NOMO-1 treated with DMSO at 0.1 percent for 48 hours (cell line): ENCODE measurements around the gene CD28.
"Not testable (repeated sequence)": the region's sequence is repeated elsewhere in the genome, so short reads cannot be mapped to it uniquely, and the experiment has no call there.

ENCODE experiments used
- DNase-seq: peaks from one replicate; lab custom pipeline; 2025; ENCODE audit not compliant: unreplicated experiment; lab: John Stamatoyannopoulos, UW

CD28 gene

DNA sequence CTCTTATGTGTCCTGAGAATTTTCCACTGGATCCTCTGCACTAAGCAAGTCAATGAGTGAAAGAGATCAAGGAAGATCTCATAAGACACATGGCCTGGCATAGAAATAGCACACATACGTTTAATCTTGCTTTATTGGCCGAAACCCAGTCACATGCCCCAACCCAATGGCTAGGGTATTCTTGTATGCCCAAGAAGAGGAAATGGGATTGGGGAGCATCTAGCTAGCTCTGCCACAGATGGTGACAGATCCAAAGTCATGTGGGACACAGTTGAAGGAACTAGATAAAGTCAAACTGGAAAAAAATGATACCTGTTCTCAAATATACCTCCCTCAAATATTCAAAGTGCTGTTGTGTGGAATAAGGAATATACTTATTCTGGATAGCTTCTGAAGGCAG is 74.7 kb downstream of the CD28 start:
- no peak for DNase-seq

DNA sequence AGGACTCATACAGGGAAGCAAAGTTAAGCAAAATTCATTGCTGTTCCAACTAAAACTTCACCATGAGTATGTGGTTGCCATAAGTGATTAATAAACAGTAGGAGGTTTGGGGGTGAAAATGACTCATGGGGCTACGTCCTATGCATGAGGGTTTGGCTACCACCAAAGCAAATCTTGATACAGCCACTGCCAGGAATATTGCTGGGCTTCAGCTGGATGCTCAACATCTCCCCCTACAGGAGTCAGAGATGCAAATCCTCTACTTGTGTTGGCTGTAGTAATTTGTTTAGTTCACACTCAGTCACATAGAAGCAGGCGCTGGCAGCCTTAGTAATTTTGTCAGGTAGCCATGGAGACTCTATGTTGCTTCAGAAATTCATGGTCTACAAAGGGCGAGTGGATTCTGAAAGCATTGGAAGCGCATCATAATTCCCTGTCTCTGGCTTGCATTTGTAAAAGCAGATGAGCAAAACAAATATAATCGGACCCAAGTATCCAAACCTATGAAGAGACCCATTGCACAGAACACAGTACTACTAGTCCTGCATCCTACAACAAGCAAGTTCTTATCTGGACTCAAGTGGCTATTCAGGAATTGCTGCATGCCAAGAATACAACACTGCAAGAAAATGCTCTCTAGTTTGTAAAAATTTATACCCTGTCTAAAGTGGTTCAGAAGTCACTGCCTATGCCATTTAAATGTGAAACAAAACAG is 76.0 kb downstream of the CD28 start:
- DNase-seq: peak; percentile 54

DNA sequence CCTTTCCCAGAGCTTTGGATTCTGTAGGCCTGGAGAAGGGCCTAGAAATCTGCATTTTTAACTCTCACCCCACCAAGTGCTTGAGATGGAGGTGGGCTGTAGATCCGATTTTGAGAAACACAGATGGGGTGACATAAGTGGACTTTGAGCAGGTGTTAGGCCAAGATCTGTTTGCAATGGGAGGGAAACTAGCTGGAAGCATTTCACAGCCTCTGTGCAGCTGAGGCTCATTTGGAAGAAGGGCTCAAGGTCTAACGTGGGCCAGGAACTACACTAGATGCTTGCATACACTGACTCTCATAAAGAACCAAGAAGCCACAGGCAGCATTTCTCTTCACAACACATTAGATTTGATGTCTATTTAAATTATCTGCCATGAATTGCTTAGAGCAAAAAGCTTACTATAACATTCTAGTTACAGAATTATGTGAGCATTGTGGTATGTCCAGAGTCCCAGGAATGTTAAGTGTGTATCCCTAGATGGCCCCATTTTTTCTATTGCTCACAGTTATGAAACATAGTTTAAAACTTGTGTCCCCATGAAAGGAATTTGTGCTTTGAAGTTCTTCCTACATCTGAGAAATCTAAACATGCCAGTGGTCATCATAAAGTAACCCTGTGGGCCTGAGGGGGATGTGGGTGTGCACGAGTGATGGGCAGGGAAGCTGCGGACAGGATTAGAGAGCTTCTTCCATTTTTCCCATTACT is 77.2 kb downstream of the CD28 start:
- DNase-seq: no peak

DNA sequence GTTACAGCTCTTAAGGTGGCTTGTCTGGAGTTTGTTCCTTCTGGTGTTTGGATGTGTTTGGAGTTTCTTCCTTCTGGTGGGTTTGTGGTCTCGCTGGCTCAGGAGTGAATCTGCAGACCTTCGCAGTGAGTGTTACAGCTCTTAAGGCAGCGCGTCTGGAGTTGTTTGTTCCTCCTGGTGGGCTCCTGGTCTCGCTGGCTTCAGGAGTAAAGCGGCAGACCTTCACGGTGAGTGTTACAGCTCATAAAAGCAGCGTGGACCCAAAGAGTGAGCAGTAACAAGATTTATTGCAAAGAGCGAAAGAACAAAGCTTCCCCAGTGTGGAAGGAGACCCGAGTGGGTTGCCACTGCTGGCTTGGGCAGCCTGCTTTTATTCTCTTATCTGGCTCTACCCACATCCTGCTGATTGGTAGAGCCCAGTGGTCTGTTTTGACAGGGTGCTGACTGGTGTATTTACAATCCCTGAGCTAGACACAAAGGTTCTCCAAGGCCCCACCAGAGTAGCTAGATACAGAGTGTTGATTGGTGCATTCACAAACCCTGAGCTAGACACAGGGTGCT is 78.4 kb downstream of the CD28 start:
- not testable (repeated sequence) for DNase-seq

DNA sequence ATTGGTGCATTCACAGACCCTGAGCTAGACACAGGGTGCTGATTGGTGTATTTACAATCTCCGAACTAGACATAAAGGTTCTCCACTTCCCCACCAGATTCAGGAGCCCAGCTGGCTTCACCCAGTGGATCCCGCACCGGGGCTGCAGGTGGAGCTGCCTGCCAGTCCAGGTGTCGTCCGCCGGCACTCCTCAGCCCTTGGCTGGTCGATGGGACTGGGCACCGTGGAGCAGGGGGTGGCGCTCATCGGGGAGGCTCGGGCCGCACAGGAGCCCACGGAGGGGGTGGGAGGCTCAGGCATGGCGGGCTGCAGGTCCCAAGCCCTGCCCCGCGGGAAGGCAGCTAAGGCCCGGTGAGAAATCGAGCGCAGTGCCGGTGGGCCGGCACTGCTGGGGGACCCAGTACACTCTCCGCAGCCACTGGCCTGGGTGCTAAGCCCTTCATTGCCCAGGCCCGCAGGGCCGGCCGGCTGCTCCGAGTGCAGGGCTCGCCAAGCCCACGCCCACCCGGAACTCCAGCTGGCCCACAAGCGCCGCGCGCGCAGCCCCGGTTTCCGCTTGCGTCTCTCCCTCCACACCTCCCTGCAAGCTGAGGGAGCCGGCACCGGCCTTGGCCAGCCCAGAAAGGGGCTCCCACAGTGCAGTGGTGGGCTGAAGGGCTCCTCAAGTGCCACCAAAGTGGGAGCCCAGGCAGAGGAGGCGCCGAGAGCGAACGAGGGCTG is 79.1 kb downstream of the CD28 start:
- not testable (repeated sequence) for DNase-seq

DNA sequence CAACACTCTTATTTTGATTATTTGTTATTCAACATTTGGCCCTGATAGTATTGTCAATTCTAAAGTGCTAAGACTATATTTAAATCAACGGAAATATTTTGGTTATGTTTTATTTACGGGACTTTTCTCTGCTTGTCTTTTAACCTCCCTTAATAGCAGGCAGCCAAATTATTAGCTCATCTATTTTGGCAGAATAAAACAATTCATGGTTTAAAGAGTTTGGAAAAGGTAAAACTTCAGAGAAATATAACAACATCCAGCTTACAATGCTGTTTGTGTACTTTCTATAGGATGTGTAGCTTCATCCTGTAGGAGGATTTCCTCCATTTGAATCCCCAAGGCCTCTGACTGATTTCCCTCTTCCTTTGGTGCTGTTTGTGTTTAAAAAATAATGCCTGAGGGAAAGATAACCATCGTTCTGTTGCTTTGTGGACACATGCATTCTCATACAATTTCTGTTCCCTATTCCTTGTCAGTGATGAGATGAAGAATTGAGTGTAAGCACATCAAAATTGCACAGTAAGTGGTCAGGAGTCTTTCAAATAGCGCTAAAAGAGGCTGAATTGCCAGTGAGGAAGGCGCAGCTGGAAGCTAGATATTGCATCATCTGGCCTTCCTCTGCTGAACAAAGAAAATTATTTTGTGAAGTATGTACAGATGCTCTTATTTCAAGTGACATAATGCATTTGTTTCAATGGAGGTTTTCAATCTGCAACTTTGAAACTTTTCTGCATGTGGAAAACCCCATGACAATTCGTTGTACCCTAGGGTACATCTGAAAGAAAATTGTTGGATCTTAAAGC is 80.3 kb downstream of the CD28 start:
- DNase-seq: peak; percentile 81

DNA sequence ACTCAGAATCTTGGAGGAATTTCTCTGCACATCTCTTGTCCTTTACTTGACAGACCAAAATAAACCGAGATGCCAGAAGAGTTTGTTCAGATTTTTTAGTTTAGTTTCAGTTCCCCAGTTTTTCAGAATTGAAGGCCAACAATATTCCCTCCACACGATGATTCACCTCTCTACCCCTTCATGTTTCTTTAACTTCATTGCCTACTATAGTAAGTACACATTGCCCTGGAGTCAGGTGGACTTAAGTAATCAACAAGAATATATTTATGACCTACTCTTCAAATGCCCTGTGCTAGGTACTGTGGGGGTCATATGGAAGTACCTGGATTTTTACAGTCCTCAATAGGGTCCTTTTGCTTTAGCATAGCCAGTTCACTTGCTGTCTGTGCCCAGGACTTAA is 81.5 kb downstream of the CD28 start:
- DNase-seq: peak; percentile 91
